SU-DHL-6 (cell line): ENCODE measurements around the gene FHL1.

Source experiments
- H2AFZ ChIP-seq: fragments of 200-600 bp; sonication (generic); 2 replicates; pipeline ENCODE4 v1.6.1; 2014; ENCODE audit warnings: low read depth, mild to moderate bottlenecking, moderate library complexity, mixed read lengths, antibody characterized with exemption, low read length; ENCODE audit not compliant: severe bottlenecking
- H3F3A ChIP-seq: fragments of 200-600 bp; shearing (Covaris generic); 2 replicates; pipeline ENCODE4 v1.6.0; 2016; ENCODE audit warnings: antibody characterized with exemption, mild to moderate bottlenecking; ENCODE audit not compliant: insufficient read depth
- H3K27ac ChIP-seq: fragments of 200-600 bp; sonication (generic); 2 replicates; pipeline ENCODE4 v1.5.1; 2016; ENCODE audit warnings: low read depth, mild to moderate bottlenecking, low read length, moderate library complexity, mixed read lengths
- H3K27me3 ChIP-seq: fragments of 200-600 bp; sonication (generic), shearing (Covaris generic); 2 replicates; pipeline ENCODE4 v1.6.0; 2014; ENCODE audit warnings: mild to moderate bottlenecking, low read length
- H3K36me3 ChIP-seq: fragments of 200-600 bp; sonication (generic); 2 replicates; pipeline ENCODE4 v1.6.1; 2014; ENCODE audit warnings: mild to moderate bottlenecking, low read length, mixed read lengths
- H3K4me2 ChIP-seq: fragments of 300-600, 200-600 bp; shearing (Covaris generic), sonication (generic); 2 replicates; pipeline ENCODE4 v1.6.0; 2014; ENCODE audit warnings: low read length, low read depth, mild to moderate bottlenecking; ENCODE audit not compliant: poor library complexity, severe bottlenecking
- H3K4me3 ChIP-seq: fragments of 200-600 bp; sonication (generic); 2 replicates; pipeline ENCODE4 v1.5.1; 2014; ENCODE audit warnings: antibody characterized with exemption, low read length, mild to moderate bottlenecking, mixed read lengths; ENCODE audit not compliant: insufficient read depth, poor library complexity, severe bottlenecking
- H3K79me2 ChIP-seq: fragments of 200-600 bp; sonication (generic); 2 replicates; pipeline ENCODE4 v1.6.1; 2014; ENCODE audit warnings: mild to moderate bottlenecking, low read length, moderate library complexity; ENCODE audit not compliant: insufficient read depth
- H3K9ac ChIP-seq: fragments of 200-600 bp; sonication (generic); 2 replicates; pipeline ENCODE4 v1.7.0; 2014; ENCODE audit warnings: mild to moderate bottlenecking, low read length
- H3K9me2 ChIP-seq: fragments of 200-600 bp; sonication (generic); replicated peaks from 2 replicates; pipeline ENCODE4 v1.6.1; 2014; ENCODE audit warnings: low read length; ENCODE audit not compliant: insufficient read depth
- H3K9me3 ChIP-seq: fragments of 200-600 bp; sonication (generic); 2 replicates; pipeline ENCODE4 v1.6.1; 2014; ENCODE audit warnings: low read length, mixed read lengths; ENCODE audit not compliant: insufficient read depth
- H4K20me1 ChIP-seq: fragments of 200-600 bp; sonication (generic); 2 replicates; pipeline ENCODE4 v1.6.1; 2014; ENCODE audit warnings: low read depth, mild to moderate bottlenecking, antibody characterized with exemption, low read length, moderate library complexity, mixed read lengths
- EZH2phosphoT487 ChIP-seq: fragments of 200-600 bp; sonication (generic), shearing (Covaris generic); conservative IDR thresholded peaks from 2 replicates; pipeline ENCODE4 v1.6.1; 2018; ENCODE audit warnings: mild to moderate bottlenecking, antibody characterized with exemption, low read length, moderate library complexity, mixed read lengths
- TF ChIP-seq, protein P1 (sequence below): fragments of 200-600 bp; sonication (generic); IDR thresholded peaks from one replicate; pipeline ENCODE4 v1.5.1; 2017; ENCODE audit warnings: antibody characterized with exemption, mild to moderate bottlenecking, low read length, moderate library complexity; ENCODE audit not compliant: insufficient read depth, poor library complexity, severe bottlenecking

The FHL1 gene

GRCh38 chrX:136194536-136194935, 47.2 kb downstream of the FHL1 start:
- TF ChIP-seq, protein P1, sequence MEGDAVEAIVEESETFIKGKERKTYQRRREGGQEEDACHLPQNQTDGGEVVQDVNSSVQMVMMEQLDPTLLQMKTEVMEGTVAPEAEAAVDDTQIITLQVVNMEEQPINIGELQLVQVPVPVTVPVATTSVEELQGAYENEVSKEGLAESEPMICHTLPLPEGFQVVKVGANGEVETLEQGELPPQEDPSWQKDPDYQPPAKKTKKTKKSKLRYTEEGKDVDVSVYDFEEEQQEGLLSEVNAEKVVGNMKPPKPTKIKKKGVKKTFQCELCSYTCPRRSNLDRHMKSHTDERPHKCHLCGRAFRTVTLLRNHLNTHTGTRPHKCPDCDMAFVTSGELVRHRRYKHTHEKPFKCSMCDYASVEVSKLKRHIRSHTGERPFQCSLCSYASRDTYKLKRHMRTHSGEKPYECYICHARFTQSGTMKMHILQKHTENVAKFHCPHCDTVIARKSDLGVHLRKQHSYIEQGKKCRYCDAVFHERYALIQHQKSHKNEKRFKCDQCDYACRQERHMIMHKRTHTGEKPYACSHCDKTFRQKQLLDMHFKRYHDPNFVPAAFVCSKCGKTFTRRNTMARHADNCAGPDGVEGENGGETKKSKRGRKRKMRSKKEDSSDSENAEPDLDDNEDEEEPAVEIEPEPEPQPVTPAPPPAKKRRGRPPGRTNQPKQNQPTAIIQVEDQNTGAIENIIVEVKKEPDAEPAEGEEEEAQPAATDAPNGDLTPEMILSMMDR, result no peak
- no peak for TF ChIP-seq EZH2phosphoT487
- Histone ChIP-seq H3K27ac (no peak overlapping the region), H3K4me3 (no peak overlapping the region), H3K9ac (no peak overlapping the region), H3K4me2 (no peak overlapping the region), H4K20me1 (no peaks in the 10 kb centered on the region), H3K9me2 (no peaks in the 10 kb centered on the region), H3K36me3 (no peaks in the 10 kb centered on the region), H3K27me3 (no peaks in the 10 kb centered on the region), H3F3A (no peaks in the 10 kb centered on the region), H2AFZ (no peak overlapping the region), H3K79me2 (no peaks in the 10 kb centered on the region), H3K9me3 (no peaks in the 10 kb centered on the region)

DNA sequence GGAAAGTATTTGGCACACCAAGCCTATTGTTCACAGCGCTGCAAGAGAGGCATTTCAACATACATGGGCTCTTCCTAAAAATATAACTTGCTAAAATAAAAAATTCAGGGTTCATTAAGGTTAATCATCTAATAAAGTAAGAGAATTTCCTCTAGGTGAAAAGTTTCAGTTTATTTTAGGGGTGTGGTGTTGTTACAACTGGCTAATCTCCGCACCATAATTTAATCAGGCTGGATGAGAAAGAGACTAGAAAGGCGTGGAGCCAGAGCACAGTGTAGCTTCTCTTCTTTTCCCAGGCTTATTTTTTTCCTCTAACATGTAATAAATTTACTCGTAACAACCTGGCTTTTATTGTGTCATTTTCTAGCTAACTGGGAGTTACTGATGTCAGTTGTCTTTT, 47.9 kb downstream of the FHL1 start:
- Histone ChIP-seq H3K4me3 (no peak overlapping the region), H3K9me2 (no peaks in the 10 kb centered on the region), H3K36me3 (no peaks in the 10 kb centered on the region), H3K79me2 (no peaks in the 10 kb centered on the region), H3F3A (no peaks in the 10 kb centered on the region), H3K4me2 (no peak overlapping the region), H2AFZ (no peak overlapping the region), H3K9me3 (no peaks in the 10 kb centered on the region), H3K27ac (no peak overlapping the region), H3K9ac (no peak overlapping the region), H4K20me1 (no peaks in the 10 kb centered on the region), H3K27me3 (no peaks in the 10 kb centered on the region)
- no peak for TF ChIP-seq EZH2phosphoT487
- TF ChIP-seq, protein P1, result no peak

DNA sequence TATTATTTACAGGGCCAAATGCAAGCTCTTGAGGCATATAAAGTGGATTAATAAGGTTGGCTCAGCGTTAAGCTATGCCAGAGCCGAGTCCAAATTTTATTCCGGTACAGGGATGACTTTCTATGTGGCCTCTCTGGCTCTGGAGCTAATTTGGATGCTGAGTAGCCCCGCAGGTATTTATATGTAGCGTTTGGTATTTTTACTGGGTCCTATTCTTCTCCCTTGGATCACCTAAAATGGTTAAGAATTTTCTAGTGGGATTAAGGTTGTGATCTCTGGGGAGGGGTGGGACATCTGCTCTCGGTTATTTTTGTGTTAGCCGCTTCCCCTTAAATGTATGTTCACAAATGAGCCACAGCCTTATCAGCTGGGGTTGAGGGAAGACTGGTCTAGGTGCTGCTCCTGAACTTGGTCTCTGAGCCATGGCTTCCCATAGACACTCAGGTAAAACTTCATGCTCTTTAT, 49.4 kb downstream of the FHL1 start:
- Histone ChIP-seq H3K4me2 (no peak overlapping the region), H3K4me3 (no peak overlapping the region), H3K9me2 (no peaks in the 10 kb centered on the region), H3K27ac (no peak overlapping the region), H3F3A (no peaks in the 10 kb centered on the region), H4K20me1 (no peaks in the 10 kb centered on the region), H3K27me3 (no peaks in the 10 kb centered on the region), H2AFZ (no peak overlapping the region), H3K9me3 (no peaks in the 10 kb centered on the region), H3K36me3 (no peaks in the 10 kb centered on the region), H3K79me2 (no peaks in the 10 kb centered on the region), H3K9ac (no peak overlapping the region)
- TF ChIP-seq, protein P1, result no peak
- no peak for TF ChIP-seq EZH2phosphoT487

GRCh38 chrX:136198010-136198409, 50.7 kb downstream of the FHL1 start:
- no peak overlapping the region for H2AFZ ChIP-seq
- H3K36me3 ChIP-seq, result no peaks in the 10 kb centered on the region
- H4K20me1 ChIP-seq, result no peaks in the 10 kb centered on the region
- no peak overlapping the region for H3K9ac ChIP-seq
- no peaks in the 10 kb centered on the region for H3K9me2 ChIP-seq
- H3K9me3 ChIP-seq, result no peaks in the 10 kb centered on the region
- H3K4me3 ChIP-seq, result no peak overlapping the region
- no peak overlapping the region for H3K4me2 ChIP-seq
- no peaks in the 10 kb centered on the region for H3K27me3 ChIP-seq
- no peaks in the 10 kb centered on the region for H3K79me2 ChIP-seq
- TF ChIP-seq, protein P1, result no peak
- TF ChIP-seq EZH2phosphoT487, result no peak
- H3K27ac ChIP-seq, result no peak overlapping the region
- H3F3A ChIP-seq, result no peaks in the 10 kb centered on the region
